Measurements from ENCODE around the gene ASB16. TPM values are rescaled to one million over a fixed set of nuclear protein-coding genes. Genes with fewer than 3 reads are reported as not detected.

Gene ASB16
- 0.27 TPM in 1 of 2 replicates, not detected in the other for total RNA-seq (ENCODE audit: low replicate concordance)

GRCh38 chr17:44170499-44171201 is at the start of gene ASB16:
Gene ASB16 (plus strand): TSS chr17:44170704. CDS start chr17:44170790, 86 bp downstream.
- DNase-seq (ENCODE audit: low read depth), result peak; percentile 35
- no peak within 1 kb of the TSS for H3K4me3 ChIP-seq (ENCODE audit: low read depth, low read length)
- TF ChIP-seq CTCF (IDR thresholded peaks at IDR 0.05; ENCODE audit: insufficient read depth, low read length), result no peak

DNA sequence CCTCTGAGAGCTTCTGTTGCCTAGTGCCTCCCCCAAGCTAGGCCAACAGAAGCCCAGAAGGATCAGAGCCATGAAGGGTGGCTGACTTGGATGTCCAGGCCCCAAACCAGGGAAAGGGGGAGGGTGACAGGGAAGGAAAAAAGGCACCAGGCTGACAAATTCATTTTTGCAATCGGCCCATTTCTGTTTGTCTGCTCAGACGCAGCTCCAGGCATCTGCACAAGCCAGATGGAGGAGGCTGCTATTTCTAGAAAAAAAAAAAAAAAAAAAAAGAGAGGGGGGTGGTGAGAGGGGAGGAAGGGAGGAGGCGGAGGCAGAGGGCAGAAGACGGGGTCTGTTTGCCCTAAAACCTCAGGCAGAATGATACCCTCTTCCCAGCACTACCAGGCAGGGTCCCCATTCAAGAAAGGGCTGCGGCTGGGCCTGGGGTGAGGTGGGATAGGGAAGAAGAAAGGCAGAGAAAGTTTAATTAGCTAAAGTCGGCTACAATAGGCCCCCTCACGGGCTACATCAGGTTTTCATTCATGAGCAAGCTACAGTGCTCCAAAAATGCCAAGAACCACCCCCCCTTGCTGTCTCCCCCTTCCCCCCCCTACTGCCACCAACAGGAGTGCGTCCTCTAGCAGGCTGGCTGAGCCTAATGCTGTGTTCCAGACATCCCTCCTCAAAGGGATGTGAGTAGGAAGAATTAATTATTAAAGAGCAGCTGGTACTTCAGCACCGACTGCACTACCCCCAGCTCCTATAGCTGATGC is 49.5 kb upstream of the ASB16 start:
- H3K4me3 ChIP-seq (ENCODE audit: low read depth, low read length), result peak overlapping the region; percentile 90
- no peak for TF ChIP-seq CTCF (IDR thresholded peaks at IDR 0.05; ENCODE audit: insufficient read depth, low read length)
- DNase-seq (ENCODE audit: low read depth), result no peak

- H3K4me3 ChIP-seq (ENCODE audit: low read depth, low read length), result peak overlapping the region; percentile 90
- no peak for DNase-seq (ENCODE audit: low read depth)
- TF ChIP-seq CTCF (IDR thresholded peaks at IDR 0.05; ENCODE audit: insufficient read depth, low read length), result no peak
These were observed 48.3 kb upstream of the ASB16 start for GRCh38 chr17:44121997-44122815.

DNA sequence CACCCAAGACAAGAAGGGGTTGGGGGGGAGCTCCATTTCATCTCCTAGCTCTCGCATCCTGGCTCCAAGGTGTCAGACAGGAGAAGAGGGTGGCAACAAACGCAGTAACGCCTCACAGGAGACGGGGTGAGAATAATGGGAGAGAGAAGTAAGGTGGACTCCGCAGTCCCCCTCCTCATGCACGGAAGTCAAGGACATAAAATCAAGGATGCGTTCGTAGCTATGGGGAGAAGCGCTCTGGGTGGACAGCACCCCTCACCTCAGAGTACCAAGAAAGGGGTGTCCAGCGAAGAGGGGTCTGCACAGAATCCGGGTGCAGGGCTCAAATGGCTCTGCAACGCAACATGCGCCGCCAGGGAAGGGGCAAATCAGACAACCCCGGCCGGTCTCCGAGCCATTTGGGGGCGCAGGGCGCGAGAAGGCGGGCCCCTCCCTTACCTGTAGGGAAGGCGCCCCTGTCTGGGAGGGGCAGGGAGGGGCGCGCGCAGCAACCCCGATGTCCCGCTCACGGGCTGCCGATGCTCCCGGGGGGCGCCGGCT is 47.6 kb upstream of the ASB16 start:
- no peak for DNase-seq (ENCODE audit: low read depth)
- TF ChIP-seq CTCF (IDR thresholded peaks at IDR 0.05; ENCODE audit: insufficient read depth, low read length), result no peak
- peak overlapping the region; percentile 90 for H3K4me3 ChIP-seq (ENCODE audit: low read depth, low read length)

- DNase-seq (ENCODE audit: low read depth), result peak; percentile 93
- H3K4me3 ChIP-seq (ENCODE audit: low read depth, low read length), result peak within 1 kb of the TSS; percentile 90
- TF ChIP-seq CTCF (IDR thresholded peaks at IDR 0.05; ENCODE audit: insufficient read depth, low read length), result peak; percentile 57
These were observed 47.0 kb upstream of the ASB16 start, which contains the start of gene HDAC5 for GRCh38 chr17:44123356-44124117. Gene HDAC5 (minus strand): TSS chr17:44123641. CDS start chr17:44117515, 6,126 bp downstream.

DNA sequence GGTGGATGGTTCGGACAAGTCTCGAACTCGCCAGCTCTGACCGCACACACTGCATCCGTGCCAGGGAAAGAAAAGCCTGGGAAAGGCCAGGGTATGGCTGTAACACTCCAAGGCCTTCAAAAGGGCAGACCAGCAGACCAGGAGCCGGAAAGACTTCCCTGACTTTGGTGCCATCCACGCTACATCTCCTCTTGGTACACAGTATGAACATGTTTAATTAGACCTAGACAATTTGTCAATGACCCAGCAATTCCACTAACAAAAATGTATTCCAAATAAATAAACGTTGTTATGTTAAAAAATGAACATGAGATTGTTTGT is 46.4 kb upstream of the ASB16 start:
- no peak for TF ChIP-seq CTCF (IDR thresholded peaks at IDR 0.05; ENCODE audit: insufficient read depth, low read length)
- H3K4me3 ChIP-seq (ENCODE audit: low read depth, low read length), result peak overlapping the region; percentile 67
- no peak for DNase-seq (ENCODE audit: low read depth)
